Stimulated activated CD4-positive, alpha-beta T cell treated with anti-CD3 and anti-CD28 coated beads, TNF-alpha, amount 100 ng/mL, for 4 hours (primary cell): Measurements from ENCODE around the gene RPS6KA2.
"Not testable (repeated sequence)": the region's sequence is repeated elsewhere in the genome, so short reads cannot be mapped to it uniquely, and the experiment has no call there.

Source experiments
- DNase-seq, 3 experiments: peaks; one replicate each; pipeline ENCODE4 v3.0.0-alpha.2; 2020; ENCODE audit warnings: low read depth in 3 of 3

RPS6KA2 gene

DNA sequence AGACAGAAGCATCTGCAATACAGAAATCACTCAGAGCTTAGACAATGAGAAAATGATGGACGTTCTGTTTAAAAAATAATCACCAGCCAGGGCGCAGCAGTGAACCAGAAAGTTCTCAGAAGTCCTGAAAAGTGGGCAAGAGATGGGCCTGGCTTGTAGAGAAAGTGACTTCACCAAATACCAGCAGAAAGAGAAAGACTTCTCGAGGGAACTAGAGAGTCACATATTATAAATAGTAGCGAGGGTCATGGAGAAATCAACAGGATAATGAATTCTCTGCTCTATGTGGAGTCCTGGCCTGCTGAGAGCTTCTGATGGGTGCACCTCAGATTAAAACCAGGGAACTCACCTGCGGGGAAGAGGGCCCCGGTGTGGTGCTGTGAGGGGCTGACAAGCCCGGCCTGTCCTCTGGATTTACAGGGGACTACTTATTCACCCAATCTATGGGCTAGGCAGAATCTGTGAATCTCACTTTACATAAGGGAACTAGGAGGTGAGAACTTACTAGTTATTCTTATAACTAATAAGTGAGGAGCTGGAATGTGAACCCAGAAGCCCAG, 35.0 kb downstream of the RPS6KA2 start:
- DNase-seq: no peak

DNA sequence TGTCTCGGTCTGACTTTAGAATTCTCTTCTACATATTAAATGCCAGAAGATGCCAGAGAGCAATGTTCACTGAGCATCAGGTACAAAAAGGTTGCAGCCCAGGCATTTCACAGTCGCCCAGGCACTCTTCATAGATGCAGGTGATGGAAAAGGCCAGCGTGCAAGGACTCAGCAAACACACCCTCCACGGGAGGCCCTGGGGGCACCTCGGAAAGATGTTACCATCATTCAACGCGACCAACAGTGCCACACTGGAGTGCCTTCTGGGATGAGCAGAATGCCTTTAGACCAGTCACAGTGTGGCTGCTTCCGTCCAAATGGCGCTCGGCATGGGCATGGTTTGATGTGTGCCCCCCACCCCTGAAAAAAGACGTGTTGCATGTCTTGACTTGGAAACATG, 36.0 kb downstream of the RPS6KA2 start:
- DNase-seq: no peak

DNA sequence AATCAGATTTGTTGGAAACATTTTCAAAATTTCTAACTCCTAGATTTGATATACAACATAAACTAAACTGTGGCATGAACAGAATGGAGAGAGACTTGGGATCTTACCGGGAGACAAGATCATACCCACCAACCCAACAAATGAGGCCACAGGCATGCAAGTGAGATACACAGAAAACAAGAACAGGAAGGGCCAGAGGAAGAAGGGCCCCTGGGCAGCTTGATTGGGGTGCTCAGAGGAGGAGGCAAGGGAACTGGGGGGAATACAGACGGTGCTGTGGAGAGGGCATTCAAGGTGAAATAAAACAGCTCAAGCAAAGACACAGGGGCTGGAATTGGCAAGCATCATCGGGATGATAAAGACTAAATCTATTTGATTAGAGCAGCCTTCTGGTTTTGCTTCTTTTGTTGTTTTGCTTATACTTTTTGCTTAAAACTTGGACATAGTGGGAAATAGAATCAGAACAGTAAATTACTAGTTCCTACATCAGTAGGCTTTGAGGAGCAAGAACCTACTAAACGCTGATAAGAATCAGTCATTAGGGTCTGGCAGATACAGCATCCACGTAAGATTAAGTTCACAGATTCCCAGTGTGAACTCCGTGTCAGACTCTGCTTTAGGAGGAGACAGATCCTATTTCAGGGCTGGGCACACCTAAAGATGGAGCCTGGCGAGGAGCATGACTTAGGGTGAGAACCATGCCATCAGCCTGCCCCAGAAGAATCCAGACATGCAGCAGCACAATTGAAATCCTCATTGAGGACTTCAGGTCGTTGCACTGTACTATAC, 37.1 kb downstream of the RPS6KA2 start:
- DNase-seq: no peak

DNA sequence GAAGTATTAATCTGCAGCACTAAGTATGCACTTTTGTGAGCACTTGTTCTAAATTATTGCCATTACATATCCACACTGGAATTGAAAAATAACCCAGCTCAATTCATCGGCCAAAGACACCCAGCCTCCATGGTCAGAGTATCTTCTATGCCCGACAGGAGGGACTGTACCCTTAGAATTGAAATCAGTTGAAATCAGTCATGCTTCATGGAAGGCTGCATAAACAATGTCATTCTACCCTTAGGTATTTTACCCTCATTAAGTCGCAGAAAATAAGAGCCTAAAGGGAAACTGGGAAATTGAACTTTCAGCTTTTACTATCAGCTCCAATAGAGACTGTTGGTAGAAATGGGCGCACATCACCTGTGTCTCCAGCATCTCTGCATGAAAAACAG, 37.7 kb downstream of the RPS6KA2 start:
- no peak for DNase-seq

DNA sequence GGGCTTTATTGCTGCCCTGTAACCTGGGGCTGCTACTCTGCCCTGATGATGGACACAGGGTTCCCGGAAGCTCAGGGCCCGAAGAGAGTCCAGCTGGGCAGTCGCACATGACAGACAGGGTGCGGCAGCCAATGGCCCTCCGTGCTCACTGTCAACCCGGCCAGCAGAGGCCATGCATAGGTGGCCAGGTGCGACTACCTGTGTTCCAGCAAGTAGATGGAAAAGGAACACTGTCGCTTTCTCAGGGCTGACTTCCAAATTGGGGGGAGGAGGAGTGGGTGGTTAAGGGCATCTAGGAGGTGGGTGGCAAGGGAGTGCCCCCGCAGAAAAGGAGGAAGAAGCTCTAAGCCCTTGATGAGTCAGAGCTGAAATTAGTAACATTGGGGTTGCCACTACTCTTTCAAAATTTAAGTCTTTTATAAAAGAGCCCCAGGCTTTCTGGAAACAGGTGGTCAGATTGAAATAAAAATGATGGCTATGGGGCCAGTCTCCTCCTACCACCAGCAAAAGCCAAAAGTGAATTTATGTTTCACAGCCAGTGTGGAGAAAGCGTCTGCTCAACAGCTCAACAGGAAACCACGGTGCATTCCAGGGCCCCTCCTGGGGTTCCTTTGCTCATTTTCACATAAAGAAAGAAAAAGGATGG, 38.2 kb downstream of the RPS6KA2 start:
- DNase-seq: no peak

DNA sequence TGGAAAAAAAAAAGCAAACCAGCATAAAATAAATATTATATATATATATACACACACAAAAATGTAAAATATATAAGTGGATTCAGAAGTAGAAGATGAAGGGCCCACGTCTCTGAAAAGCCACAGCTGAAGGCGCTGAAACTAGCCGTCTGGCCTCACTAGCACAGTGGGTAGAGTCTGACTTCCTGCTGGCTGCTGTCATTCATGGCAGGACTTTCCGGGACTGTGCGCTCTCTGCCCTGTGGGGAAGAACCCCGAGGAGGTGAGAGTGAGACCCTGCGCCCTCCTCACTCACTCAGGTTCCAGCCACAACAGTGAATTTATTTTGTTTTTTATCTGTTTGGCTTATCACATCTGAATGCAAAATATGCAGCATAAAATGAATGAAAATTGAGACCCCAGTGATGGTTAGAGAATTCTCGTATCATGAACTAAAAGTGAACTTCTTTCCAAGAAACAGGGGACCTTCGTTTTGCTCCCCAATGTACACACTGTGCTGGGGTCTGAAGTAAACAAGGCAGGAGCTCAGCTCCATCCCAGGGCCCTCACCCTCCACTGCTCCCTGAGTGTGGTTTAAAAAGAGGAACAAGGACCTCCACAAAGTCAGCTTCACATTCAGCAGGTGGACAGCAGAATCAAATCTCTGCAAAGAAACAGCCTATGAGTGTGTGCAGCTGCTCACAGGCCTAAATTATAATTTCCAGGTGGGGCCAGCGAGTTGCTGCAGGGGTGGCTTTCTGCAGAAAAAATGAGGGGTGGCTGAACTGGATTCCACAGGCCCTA, 39.2 kb downstream of the RPS6KA2 start:
- no peak for DNase-seq

DNA sequence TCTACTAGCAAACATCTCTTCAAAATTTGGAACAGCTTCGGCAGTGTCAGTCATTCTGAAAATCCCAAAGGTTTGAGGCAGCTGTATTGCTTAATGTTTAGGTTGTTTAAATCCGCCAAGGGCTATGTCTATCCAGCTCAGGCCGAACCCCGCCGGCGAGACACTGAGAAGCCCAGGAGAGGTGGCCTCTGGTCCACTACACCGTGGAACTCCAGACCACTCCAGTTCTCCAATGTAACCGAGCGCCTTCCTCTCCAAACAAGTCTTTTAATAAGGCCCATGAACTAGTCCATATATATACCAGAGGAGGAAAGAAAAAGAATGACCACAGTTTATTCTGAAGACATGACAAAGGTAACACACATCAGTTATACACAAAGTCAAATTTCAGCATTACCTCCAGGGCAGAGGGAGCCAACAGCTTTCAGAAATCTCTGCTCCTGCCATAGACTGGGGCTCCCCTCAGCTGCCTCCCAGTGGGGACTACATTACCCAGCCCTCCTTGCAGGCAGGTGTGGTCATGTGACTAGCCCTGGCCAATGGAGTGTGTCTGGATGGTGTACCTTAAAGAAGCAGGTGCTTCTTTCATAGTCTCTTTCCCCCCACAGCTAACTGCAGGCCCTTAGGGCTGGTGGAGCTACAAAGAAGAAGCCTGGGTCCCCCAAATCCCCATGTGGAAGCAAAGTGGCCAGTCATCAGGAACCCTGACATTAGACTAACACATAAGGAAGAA, 40.5 kb downstream of the RPS6KA2 start, which contains the start of gene RAMACL:
Gene RAMACL, minus strand, starts transcription at position 255 of the 733 bp plus-strand sequence. Its CDS starts 201 bp downstream, at position 54.
- no peak for DNase-seq

DNA sequence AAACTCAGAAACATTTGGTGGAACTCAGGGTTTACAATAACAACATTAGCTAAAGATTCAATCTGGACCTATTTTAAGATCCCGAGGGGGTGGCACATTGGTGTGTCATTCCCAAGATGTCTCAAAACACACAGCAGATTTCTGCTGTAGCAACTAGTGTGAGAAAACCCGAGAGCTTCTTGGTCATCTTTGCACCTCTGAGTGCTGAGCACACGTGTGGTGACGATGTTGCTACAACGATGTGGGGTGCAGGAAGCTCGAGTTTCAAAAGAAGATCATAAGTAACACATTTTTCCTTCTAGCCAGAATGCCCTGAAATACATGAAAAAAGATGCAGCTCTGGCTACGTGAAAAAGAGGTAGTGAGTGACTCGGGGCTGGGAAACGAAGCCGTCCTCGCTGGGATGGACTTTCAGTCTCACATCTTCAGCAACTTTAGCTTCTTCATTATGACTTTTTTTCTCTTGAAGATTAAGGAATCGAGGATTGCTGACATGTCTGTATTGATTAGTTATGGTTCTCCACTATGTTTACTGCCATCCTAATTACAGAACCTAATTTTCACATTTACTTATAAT, 42.1 kb downstream of the RPS6KA2 start:
- DNase-seq: no peak

DNA sequence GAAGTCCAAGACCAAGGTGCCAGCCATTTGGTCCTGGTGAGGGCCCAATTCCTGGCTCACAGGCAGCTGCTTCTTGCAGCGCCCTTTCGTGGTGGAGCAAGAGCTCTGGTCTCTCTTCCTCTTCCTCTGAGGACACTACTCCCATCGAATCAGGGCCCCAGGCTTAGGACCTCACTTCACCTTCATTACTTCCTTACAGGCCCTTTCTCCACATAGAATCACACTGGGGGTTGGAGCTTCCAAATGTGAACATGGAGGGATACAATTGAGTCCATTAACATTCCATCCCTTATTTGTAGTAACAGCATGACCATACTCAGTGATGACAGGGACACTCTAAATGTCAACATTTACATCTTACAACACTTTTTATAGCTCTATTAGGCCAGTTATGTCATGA, 42.9 kb downstream of the RPS6KA2 start:
- no peak for DNase-seq

DNA sequence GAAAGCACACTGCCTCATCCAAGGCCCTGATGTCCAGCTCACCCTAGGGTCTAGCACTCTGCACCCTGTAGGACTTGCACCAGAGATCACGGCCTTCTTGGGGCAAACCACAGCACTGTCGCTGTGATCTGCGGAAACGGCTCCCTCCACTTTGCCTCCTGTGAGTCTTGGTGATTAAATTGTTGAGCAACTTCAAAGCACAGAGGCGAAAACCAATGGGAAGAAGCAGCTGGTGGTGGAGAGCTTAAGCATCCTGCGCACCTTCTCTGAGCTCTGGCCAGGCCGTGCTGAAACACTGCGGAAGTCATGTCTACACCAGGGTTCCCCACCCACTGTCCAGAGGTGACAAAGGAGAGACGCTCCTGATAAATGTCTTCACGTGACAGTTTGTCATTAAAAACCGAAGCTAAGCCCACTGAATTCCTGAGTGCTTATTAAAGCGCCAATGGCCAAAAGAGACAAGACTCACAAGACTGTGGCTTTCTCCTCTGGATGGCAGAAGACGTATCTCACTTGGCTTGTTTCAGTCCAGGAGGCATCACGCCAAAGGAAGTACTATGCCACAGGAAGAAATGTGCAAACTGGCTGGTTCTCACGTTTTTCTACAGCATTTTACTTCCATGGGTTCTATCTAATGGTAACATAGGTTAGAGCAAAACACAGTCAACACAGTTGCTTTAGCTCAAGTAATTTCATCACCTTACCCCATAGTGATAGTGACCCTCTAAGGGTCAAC, 43.7 kb downstream of the RPS6KA2 start:
- DNase-seq: no peak

DNA sequence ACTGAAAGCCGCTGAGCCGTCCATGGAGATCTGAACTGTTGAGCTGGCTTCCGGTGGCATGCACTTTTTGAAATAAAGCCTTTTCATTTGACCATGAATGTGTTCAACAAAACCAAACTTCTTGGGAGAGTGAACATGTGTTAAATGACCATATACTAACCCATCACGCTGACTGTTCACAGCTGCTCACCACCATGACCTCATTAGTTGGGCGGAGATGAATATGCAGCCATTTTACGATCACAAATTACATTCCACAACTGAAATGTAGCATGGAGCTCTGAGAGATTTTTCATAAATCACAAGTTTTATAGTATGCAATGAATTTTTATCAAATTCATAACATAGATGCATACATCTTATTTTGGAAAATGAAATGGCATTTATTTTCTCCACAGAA, 44.8 kb downstream of the RPS6KA2 start:
- no peak for DNase-seq

DNA sequence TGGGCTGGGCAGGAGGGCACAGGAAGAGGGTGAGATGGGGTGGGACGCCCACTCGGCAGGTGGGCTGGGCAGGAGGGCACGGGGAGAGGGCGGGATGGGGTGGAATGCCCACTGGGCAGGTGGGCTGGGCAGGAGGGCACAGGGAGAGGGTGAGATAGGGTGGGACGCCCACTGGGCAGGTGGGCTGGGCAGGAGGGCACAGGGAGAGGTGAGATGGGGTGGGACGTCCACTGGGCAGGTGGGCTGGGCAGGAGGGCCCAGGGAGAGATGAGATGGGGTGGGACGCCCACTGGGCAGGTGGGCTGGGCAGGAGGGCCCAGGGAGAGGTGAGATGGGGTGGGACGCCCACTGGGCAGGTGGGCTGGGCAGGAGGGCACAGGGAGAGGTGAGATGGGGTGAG, 45.2 kb downstream of the RPS6KA2 start:
- DNase-seq: not testable (repeated sequence)

DNA sequence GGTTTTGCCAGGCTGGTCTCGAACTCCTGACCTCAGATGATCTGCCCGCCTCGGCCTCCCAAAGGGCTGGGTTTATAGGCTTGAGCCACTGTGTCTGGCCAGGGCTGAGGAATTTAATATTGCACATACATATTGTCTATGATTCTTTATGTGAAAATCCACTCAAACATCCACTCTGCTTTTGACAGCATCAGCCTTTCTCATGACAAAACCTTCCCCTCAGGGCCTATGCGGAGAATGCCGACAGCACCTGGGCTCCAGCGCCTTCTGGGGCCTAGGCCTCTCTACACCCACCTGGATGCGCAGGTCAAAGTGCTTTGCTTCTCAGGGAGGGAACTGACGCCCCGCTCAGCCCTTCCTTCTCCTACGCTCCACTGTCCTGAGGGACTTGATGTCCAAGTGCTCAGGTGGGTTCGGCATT, 46.0 kb downstream of the RPS6KA2 start:
- DNase-seq: no peak

DNA sequence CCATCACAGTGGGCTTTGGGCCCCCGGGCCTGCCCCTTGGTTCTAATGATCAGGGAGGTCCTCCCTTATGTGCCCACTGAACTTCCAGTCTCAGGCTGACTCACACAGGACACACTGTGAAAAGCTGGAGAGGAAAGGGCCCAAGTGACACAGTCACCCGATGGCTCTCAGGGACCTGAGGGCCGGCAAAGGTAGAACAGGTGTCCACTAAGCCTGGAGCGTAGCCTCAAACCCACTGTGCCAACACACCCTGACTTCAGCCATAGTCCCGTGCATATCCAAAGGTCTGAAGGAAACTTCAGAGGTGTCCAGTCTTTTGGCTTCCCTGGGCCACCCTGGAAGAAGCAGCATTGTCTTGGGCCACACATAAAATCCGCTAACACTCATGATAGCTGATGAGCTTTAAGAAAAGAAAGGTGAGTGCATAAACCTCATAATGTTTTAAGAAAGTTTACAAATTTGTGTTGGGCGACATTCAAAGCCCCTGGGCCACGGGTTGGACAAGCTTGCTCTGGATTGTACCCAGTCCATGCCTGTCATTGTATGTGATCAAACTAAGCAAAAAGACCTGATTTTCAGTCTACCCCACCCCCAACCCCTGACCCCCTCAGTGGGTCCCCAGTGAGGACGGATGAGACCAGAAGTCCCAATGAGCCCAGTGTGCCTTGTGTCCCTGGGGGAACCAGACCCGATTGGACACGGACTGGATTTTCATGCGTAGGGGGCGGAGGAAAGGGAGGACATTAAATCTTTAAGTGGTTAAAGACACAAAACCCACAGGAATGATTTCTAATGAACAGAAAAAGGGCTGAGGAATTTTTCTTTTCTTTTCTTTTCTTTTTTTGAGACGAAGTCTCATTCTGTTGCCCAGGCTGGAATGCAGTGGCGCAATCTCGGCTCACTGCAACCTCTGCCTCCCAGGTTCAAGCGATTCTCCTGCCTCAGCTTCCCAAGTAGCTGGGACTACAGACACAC, 46.7 kb downstream of the RPS6KA2 start:
- DNase-seq: no peak

DNA sequence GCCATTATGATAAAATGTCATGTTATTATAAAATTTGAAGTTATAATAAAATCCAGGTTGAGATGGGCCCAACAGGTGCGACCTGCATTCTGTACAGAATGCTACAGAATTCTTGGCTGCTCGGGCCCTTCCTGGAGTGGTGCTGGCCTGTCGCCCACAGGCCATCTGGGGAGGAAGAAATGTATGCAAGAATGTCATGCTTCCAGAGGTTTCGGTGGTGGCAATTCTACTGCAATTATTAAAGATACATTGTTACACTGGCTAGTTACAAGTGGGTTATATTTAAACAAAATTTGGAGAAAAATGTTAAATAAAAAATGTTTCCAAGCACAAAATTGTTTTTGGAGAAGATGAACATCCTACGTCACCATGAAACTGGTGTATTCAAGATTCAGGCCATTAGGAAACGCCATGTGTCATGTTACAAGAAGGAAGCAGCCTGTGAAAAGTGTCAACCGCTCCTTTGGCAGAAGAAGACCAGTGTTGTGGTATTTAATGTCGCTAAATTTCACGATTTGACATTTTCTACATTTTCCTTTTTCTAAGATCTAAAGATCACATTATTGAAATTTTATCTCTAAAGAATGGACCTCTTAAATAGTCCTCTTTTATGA, 47.7 kb downstream of the RPS6KA2 start:
- no peak for DNase-seq

DNA sequence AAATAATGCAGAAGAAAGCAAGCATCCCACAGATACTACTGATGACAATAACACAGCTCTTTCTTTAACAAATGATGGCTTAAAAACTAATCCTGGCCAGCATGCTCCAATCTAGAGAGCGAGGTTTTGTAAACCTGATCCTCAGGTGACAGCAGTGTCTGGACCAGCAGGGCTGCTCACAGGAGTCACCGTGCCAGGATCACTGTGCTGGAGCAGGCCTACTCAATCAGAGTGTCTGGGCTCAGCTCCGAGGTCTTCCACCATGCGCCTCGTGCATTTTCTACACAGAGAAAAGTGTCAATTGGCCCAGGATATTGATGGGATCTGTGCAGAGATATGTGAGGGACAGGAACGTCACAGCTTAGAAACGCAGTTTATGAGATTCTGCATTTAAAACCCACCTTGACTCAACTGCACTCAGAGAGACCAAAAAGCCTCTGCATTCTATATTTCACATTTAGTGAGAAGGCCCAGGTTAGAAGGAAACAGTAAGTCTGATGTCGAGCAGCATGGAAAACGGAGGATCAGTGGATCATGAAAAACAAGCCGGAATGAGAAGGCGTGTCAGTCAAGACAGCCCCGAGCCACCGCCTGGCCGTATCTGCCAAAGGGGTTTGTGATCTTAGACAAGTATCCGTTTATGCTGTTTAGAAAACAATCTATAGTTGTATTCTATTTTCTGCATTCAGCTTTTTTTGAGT, 48.4 kb downstream of the RPS6KA2 start:
- no peak for DNase-seq

DNA sequence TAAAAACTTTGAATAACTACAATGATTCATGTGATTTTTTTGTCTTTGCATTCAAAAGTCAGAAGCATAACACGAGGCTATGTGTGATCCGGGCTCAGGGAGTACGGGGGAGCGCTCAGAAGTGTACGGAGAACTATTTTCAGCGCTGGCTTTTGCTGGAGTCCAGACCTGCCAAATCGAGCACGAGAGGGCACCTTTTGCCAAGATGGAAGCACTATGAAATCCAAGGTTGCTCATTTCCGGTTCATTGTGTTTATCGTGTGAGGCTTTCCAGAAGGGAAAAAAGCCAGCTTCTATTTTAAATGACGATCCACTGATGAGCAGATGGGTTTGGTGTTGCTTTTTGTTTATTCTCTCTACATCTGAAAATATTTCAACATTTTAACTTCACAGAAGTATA, 51.8 kb downstream of the RPS6KA2 start:
- DNase-seq: no peak

DNA sequence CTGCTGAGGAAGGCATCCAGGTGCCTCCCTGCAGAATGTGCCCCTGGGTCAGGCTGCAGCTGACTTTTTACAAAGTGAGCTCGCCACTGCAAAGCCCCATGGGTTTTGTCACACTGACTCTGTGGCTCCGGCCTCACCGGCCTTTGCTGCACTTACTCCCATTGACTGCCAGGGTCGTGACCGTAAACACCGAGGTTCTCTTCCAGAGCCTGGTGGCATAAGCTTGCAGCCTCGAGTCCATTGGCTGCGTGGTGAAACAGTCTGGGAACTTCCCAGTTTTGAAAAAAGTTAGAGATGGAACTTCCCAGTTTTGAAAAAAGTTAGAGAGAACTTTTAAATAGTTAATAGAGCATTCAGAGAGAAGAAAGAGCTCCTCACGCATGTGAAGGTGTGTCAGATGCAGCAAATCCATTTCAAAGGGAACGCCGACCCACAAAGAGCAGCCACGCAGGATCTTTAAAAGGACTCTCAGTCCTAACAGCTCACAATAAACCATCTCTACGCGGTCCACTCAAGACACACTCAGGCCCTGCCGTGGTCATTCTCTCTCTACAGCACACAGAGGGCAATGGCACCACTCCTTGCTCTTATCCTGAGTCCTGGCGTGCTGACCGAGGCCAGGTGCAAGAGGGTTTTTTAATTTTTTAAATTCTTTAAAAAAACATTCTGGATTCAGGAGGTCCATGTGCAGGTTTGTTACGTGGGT, 53.4 kb downstream of the RPS6KA2 start:
- DNase-seq: no peak
